Esophagus squamous epithelium (tissue), 5 donors: ENCODE results near the gene TWIST2. TPM values are rescaled to one million over a fixed set of nuclear protein-coding genes. Genes with fewer than 3 reads are reported as not detected.

ENCODE experiments used
- DNase-seq: peaks from one replicate; lab custom pipeline; 2025; lab: John Stamatoyannopoulos, UW
- H3K27ac ChIP-seq, 4 donors: fragments of 200-600 bp; sonication (generic); one replicate each; pipeline ENCODE4 v1.5.1; 2016 to 2019; ENCODE audit warnings: mild to moderate bottlenecking in 1 of 4
- H3K27me3 ChIP-seq, 4 donors: fragments of 200-600 bp; sonication (generic); 1 replicate in 3 of 4; 2 replicates in 1 of 4; pipeline versions ENCODE4 v1.5.1 to v1.6.0; 2017 to 2021; ENCODE audit warnings: antibody characterized with exemption in 1 of 4
- H3K36me3 ChIP-seq, 3 donors: fragments of 200-600 bp; sonication (generic); one replicate each; pipeline ENCODE4 v1.5.1; 2016 to 2019
- H3K4me1 ChIP-seq, 3 donors: fragments of 200-600 bp; sonication (generic); one replicate each; pipeline ENCODE4 v1.5.1; 2017 to 2019
- H3K4me3 ChIP-seq, 4 donors: fragments of 200-600 bp; sonication (generic); 1 replicate in 3 of 4; 2 replicates in 1 of 4; pipeline ENCODE4 v1.5.1; 2016 to 2019; ENCODE audit warnings: mild to moderate bottlenecking in 2 of 4, moderate library complexity in 1 of 4
- H3K9me3 ChIP-seq, 3 donors: fragments of 200-600 bp; sonication (generic); one replicate each; pipeline ENCODE4 v1.5.1; 2016 to 2019
- POLR2A ChIP-seq, 4 donors: fragments of 450-650 bp; IDR thresholded peaks; one replicate each; pipeline ENCODE4 v1.6.1; 2017; ENCODE audit warnings: antibody characterized with exemption in 4 of 4, mild to moderate bottlenecking in 4 of 4, moderate library complexity in 3 of 4
- WGBS, 2 donors: methylation state at CpG; one replicate each; pipeline ENCODE4 v1.1.5; 2018; 5-methylcytosine and 5-hydroxymethylcytosine counted together
- intact Hi-C: fragments of 100-400 bp; cut with DNase I; formaldehyde crosslinking; loops from one replicate; pipeline ENCODE4 v1.15.0; 2022
- total RNA-seq, 4 donors: library from RNA; depleted of rRNA; stranded (reverse); fragments of >200 nt; gene quantifications; one replicate each; pipeline ENCODE4 v1.1.0, GENCODE V29; 2016
- TF ChIP-seq, protein P1 (sequence below), 6 experiments: fragments of 450-650 bp in 4 of 6; fragments of 200-600 bp in 2 of 6; sonication (generic) in 2 of 6; IDR thresholded peaks; one replicate each; pipeline ENCODE4 v1.5.1; 2016 to 2019; ENCODE audit warnings: antibody characterized with exemption in 6 of 6, mild to moderate bottlenecking in 4 of 6, moderate library complexity in 4 of 6
- donor health status: DM: yes; HTN: yes; CAD: no.

TWIST2 gene
- total RNA-seq, 4 donors from 2014 or later: 3.1 to 33.0 (median 4.9) TPM

DNA sequence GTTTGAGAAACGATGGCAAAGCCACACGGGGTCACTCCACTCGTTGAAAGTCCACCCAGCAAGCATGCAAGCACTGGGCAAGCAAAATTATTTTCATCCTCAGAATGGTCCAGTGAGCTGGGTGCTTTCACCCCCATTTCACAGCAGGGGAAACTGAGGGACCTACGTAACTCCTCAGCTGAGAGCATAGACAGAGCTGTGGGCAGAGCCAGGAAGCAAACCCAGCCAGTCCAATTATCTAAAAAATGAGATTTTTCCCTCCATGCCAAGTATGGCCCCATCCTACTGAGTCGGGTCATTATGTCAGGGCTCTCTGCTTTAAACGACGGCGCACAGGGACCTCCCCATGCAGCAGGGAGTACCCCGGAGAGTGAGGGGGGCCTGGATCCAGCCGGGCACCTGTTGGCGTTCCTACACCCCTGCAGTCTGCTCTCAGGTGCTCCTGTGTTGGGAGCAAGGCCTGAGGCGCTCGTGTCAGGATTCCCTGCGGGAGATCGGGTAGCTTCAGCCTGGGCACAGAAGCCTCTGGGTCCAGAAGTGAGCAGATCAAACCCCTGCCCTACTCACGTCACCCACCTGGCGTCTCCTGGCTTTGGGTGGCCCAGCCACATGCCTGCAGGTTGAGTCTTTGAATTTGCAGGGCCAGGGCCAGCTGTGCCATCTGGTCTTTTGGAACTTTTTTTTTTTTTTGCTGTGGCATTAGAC, 17.3 kb downstream of the TWIST2 start:
- peak overlapping the region in 3 of 4 donors; percentile 84 to 89 (median 85) for H3K27ac ChIP-seq
- peak overlapping the region in 2 of 4 donors; percentile 12 to 53 for H3K4me3 ChIP-seq
- no peaks in the 10 kb centered on the region for H3K9me3 ChIP-seq
- intact Hi-C loops: no loop called here
- no peaks in the 10 kb centered on the region for H3K36me3 ChIP-seq
- no peak for DNase-seq
- TF ChIP-seq, protein P1, sequence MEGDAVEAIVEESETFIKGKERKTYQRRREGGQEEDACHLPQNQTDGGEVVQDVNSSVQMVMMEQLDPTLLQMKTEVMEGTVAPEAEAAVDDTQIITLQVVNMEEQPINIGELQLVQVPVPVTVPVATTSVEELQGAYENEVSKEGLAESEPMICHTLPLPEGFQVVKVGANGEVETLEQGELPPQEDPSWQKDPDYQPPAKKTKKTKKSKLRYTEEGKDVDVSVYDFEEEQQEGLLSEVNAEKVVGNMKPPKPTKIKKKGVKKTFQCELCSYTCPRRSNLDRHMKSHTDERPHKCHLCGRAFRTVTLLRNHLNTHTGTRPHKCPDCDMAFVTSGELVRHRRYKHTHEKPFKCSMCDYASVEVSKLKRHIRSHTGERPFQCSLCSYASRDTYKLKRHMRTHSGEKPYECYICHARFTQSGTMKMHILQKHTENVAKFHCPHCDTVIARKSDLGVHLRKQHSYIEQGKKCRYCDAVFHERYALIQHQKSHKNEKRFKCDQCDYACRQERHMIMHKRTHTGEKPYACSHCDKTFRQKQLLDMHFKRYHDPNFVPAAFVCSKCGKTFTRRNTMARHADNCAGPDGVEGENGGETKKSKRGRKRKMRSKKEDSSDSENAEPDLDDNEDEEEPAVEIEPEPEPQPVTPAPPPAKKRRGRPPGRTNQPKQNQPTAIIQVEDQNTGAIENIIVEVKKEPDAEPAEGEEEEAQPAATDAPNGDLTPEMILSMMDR (IDR thresholded peaks at IDR 0.05): no peak
- no peak for TF ChIP-seq POLR2A (IDR thresholded peaks at IDR 0.05)
- WGBS, 2 donors: 74 to 83% methylated on average over 4 to 10 of the region's 17 CpGs
- peaks cover 21 to 75% (median 26%) of the 10 kb centered on the region in 3 donors for H3K4me1 ChIP-seq
- no peaks in the 10 kb centered on the region for H3K27me3 ChIP-seq

DNA sequence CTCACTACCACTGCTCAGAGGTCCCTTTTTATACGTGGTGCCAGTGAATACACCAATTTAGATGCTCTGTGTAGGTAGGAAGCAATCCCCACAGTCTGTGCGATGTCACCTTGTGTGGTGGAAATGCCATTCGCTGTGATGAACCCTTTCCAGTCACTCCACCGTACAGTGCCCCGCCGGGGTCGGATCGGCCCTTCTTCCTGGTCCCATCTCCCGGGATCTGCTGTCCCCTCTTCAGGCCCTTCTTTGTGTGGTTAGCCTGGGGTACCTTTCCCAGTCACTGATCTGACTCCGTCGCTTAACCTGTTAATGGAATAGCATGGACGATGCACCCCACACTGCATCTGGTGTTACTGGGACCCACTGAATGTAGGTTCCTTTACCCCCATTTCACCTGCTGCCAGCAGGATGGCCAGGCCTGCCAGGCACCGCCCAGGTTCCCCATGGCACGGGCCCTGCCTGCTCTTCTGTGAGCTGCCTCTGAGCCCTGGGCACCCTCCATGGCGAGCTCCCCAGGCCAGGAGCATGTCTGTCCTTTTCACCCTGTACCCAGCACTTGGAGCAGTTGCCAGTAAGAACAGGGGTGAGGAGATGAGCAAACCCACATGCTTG, 18.0 kb downstream of the TWIST2 start:
- intact Hi-C loops: no loop called here
- Histone ChIP-seq H3K27ac (peak overlapping the region in 3 of 4 donors; percentile 84 to 89 (median 85)), H3K27me3 (no peaks in the 10 kb centered on the region), H3K36me3 (no peaks in the 10 kb centered on the region), H3K4me1 (peaks cover 21 to 68% (median 26%) of the 10 kb centered on the region in 3 donors), H3K4me3 (no peak overlapping the region), H3K9me3 (no peaks in the 10 kb centered on the region)
- TF ChIP-seq, protein P1 (IDR thresholded peaks at IDR 0.05): no peak
- no peak for TF ChIP-seq POLR2A (IDR thresholded peaks at IDR 0.05)
- 82 to 85% methylated on average over 4 to 11 of the region's 15 CpGs for WGBS, 2 donors
- no peak for DNase-seq

DNA sequence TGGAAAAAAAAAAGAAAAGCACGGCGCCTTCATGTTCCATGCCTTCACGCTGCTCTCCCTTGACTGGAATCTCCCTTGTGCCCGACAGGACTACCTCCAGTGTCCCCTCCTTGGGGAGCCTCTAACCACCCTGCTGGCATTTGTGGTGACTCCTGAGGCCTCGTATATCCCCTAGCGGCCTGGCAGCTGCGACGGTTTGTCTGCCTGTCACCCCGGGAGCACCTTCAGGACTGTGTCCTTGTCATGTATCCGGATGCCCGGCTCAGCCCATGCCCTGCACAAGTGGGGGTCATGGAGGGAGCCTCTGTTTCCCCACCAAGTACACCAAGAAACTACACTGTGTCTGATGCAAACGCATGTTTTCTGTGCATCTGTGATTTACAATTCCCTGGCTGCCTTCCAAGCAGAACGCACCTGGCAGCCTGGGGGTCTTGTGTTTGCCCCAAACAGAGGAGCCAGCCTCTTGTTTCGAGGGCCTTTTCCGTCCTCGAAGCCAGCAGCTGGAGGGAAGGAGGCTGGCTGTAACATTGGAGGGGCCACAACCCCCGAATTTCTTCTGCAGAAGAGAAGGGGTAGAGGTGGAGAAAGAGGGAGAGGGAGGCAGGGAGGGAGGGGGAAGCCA, 18.9 kb downstream of the TWIST2 start:
- H3K9me3 ChIP-seq: no peaks in the 10 kb centered on the region
- H3K27me3 ChIP-seq: no peaks in the 10 kb centered on the region
- peaks cover 21 to 61% (median 26%) of the 10 kb centered on the region in 3 donors for H3K4me1 ChIP-seq
- WGBS, 2 donors: 64 to 75% methylated on average over 5 to 6 of the region's 17 CpGs
- no peaks in the 10 kb centered on the region for H3K36me3 ChIP-seq
- peak overlapping the region; percentile 31 to 85 (median 63) for H3K27ac ChIP-seq
- no peak for DNase-seq
- TF ChIP-seq POLR2A (IDR thresholded peaks at IDR 0.05): no peak
- TF ChIP-seq, protein P1 (IDR thresholded peaks at IDR 0.05): no peak
- intact Hi-C loops: no loop called here
- H3K4me3 ChIP-seq: no peak overlapping the region

DNA sequence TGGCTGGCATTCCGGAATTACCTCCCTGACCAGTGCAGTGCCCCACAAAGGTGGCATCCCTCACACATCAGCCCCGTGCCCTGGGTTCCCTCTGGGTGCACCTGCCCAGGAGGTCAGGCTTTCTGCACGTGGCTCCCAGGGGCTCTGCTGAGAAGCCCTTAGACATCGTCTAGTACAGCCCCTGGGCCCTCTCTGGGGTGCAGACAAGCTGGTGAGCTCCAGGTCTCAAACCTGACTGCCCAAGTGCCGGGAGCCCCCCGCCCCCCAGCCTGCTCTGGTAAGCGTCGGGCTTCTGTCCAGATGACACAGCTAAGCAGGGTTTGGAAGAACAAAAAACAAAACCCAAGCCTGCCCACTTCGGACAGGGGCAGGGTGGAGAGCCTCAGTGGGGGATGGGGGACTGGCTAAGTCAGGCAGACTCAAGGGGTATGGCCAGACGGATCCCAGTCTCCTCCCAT, 20.2 kb downstream of the TWIST2 start:
- Histone ChIP-seq H3K4me1 (peaks cover 21 to 59% (median 26%) of the 10 kb centered on the region in 3 donors), H3K9me3 (no peaks in the 10 kb centered on the region), H3K4me3 (no peak overlapping the region), H3K36me3 (no peaks in the 10 kb centered on the region), H3K27ac (peak overlapping the region; percentile 31 to 85 (median 63)), H3K27me3 (peaks cover 0 to 2% (median 0%) of the 10 kb centered on the region in 4 donors)
- no peak for DNase-seq
- intact Hi-C loops: no loop called here
- WGBS, 2 donors: 46 to 61% methylated on average over 3 to 4 of the region's 10 CpGs
- TF ChIP-seq, protein P1 (IDR thresholded peaks at IDR 0.05): no peak
- no peak for TF ChIP-seq POLR2A (IDR thresholded peaks at IDR 0.05)
